Activated CD4-positive, alpha-beta memory T cell treated with anti-CD3 and anti-CD28 coated beads for 36 hours (primary cell): ENCODE results near the gene PYGM. TPM values are rescaled to one million over a fixed set of nuclear protein-coding genes. Genes with fewer than 3 reads are reported as not detected.
"Not testable (repeated sequence)": the region's sequence is repeated elsewhere in the genome, so short reads cannot be mapped to it uniquely, and the experiment has no call there.

Source experiments
- CTCF ChIA-PET: fragments of 350-600 bp; sonication (Branson Sonifier 250); formaldehyde crosslinking; loops from one replicate; lab custom pipeline; 2021; ENCODE audit warnings: antibody characterized with exemption, inconsistent platforms; lab: Charles Lee
- POLR2A ChIA-PET: fragments of 350-600 bp; sonication (Branson Sonifier 250); formaldehyde crosslinking; loops from one replicate; lab custom pipeline; 2021; ENCODE audit warnings: antibody characterized with exemption; lab: Charles Lee
- DNase-seq: peaks from one replicate; pipeline ENCODE4 v3.0.0-alpha.2; 2020
- H3K27ac Mint-ChIP-seq: one replicate; pipeline ENCODE4 v1.8.0; 2021; ENCODE audit warnings: mixed read lengths
- H3K27me3 Mint-ChIP-seq: one replicate; pipeline ENCODE4 v1.8.0; 2021; ENCODE audit warnings: mixed read lengths
- H3K36me3 Mint-ChIP-seq: one replicate; pipeline ENCODE4 v1.8.0; 2021; ENCODE audit warnings: mixed read lengths
- H3K4me1 Mint-ChIP-seq: one replicate; pipeline ENCODE4 v1.8.0; 2021; ENCODE audit warnings: low read depth, mixed read lengths
- H3K4me3 Mint-ChIP-seq: one replicate; pipeline ENCODE4 v1.8.0; 2021; ENCODE audit warnings: mild to moderate bottlenecking, mixed read lengths
- H3K9me3 Mint-ChIP-seq: one replicate; pipeline ENCODE4 v1.8.0; 2021; ENCODE audit warnings: mixed read lengths
- intact Hi-C: fragments of 100-400 bp; cut with micrococcal nuclease; formaldehyde crosslinking; loops from one replicate; pipeline ENCODE4 v1.15.1; 2023
- total RNA-seq, 2 experiments: library from RNA; stranded (reverse); gene quantifications; one replicate each; pipeline ENCODE4 v1.2.3, GENCODE V29; 2021

PYGM gene
- total RNA-seq, 2 experiments from 2014 or later = 0.94 to 1.6 TPM

DNA sequence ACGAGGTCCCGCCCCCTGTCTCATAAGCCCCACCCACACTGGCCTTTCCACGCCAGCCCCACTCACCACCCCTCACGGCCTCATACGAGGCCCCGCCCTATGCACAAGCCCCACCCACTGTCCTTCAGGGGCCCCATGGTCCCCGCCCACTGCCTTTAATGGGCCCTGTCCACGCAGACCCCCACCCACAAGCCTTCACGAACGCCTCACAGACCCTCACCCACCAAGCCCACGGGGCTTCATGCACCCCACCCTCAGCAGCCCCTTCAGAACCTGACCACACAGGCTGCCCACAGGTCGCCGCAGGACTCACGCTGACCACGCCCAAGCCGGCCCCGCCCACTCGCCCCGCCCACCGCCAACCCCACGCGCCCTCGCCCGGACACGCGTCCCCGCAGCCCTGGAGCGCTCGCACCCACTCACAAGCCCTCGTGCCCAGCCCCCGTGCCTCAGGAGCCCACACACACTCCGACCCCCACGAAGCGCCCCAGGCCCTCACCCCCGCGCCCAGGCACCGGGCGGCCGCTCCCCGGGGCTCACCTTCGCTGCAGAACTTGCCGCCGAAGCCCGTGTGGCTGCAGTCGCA lies 47.3 kb downstream of the PYGM start:
- DNase-seq = peak; percentile 17
- H3K4me1 Mint-ChIP-seq = peaks cover 14% of the 10 kb centered on the region
- no peaks in the 10 kb centered on the region for H3K9me3 Mint-ChIP-seq
- ChIA-PET POLR2A (no interaction called here), CTCF (interaction anchor here (1.6 to 1.8 kb wide), 2 partner anchors 24 to 31 kb away, joined by 6 read pairs; partner anchors contain the start of gene RASGRP2)
- H3K36me3 Mint-ChIP-seq = no peaks in the 10 kb centered on the region
- intact Hi-C loops = no loop called here
- no peak overlapping the region for H3K4me3 Mint-ChIP-seq
- no peak overlapping the region for H3K27ac Mint-ChIP-seq
- peaks cover 65% of the 10 kb centered on the region for H3K27me3 Mint-ChIP-seq

- no peak for DNase-seq
- no peaks in the 10 kb centered on the region for H3K36me3 Mint-ChIP-seq
- CTCF ChIA-PET = no interaction called here
- POLR2A ChIA-PET = no interaction called here
- no peaks in the 10 kb centered on the region for H3K9me3 Mint-ChIP-seq
- intact Hi-C loops = no loop called here
- H3K27ac Mint-ChIP-seq = no peak overlapping the region
- H3K4me3 Mint-ChIP-seq = no peak overlapping the region
- peaks cover 63% of the 10 kb centered on the region for H3K27me3 Mint-ChIP-seq
- peaks cover 14% of the 10 kb centered on the region for H3K4me1 Mint-ChIP-seq
Measured at GRCh38 chr11:64711956-64712362, 47.8 kb downstream of the PYGM start.

GRCh38 chr11:64711138-64711955 lies 48.4 kb downstream of the PYGM start:
- DNase-seq = no peak
- H3K4me3 Mint-ChIP-seq = no peak overlapping the region
- no peaks in the 10 kb centered on the region for H3K36me3 Mint-ChIP-seq
- ChIA-PET POLR2A (no interaction called here), CTCF (interaction anchor here (1.3 kb wide), 1 partner anchor 23 kb away, joined by 3 read pairs; no protein-coding TSS in a partner anchor)
- H3K27ac Mint-ChIP-seq = no peak overlapping the region
- intact Hi-C loops = no loop called here
- H3K9me3 Mint-ChIP-seq = no peaks in the 10 kb centered on the region
- peaks cover 14% of the 10 kb centered on the region for H3K4me1 Mint-ChIP-seq
- peaks cover 57% of the 10 kb centered on the region for H3K27me3 Mint-ChIP-seq

GRCh38 chr11:64710418-64711137 lies 49.2 kb downstream of the PYGM start:
- Mint-ChIP-seq H3K4me3 (no peak overlapping the region), H3K27ac (no peak overlapping the region), H3K36me3 (no peaks in the 10 kb centered on the region), H3K9me3 (no peaks in the 10 kb centered on the region), H3K4me1 (peaks cover 14% of the 10 kb centered on the region), H3K27me3 (peaks cover 52% of the 10 kb centered on the region)
- DNase-seq = no peak
- intact Hi-C loops = no loop called here
- CTCF ChIA-PET = interaction anchor here (1.3 kb wide), 1 partner anchor 22 kb away, joined by 3 read pairs; no protein-coding TSS in a partner anchor
- POLR2A ChIA-PET = no interaction called here

DNA sequence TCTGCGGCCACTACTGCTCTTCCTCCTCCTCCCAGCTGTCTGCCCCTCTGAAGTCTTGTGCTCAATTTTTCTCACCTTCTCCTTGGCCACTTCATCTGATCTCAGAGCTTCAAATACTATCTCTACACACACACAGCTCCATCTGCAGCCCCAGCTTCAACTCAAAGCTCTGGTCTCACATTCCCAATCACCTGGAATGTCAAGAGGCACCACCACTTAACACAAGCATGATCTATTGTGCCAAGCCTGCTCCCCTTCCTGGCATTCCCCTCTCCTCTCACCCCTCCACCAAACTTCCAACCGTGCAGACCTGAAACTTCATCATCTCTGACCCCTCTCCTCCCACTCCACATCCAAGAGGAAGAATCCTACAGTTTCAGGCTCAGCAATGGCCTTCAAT lies 54.3 kb downstream of the PYGM start:
- POLR2A ChIA-PET = no interaction called here
- Mint-ChIP-seq H3K4me1 (no peaks in the 10 kb centered on the region), H3K4me3 (no peak overlapping the region), H3K9me3 (no peaks in the 10 kb centered on the region), H3K27me3 (peaks cover 21% of the 10 kb centered on the region), H3K27ac (no peak overlapping the region), H3K36me3 (no peaks in the 10 kb centered on the region)
- intact Hi-C loops = no loop called here
- no peak for DNase-seq
- CTCF ChIA-PET = interaction anchor here (1.0 to 4.2 kb wide), 4 partner anchors 12 to 256 kb away, joined by 6 to 26 read pairs (median 9); no protein-coding TSS in a partner anchor

- DNase-seq = no peak
- no peak overlapping the region for H3K4me3 Mint-ChIP-seq
- peaks cover 9% of the 10 kb centered on the region for H3K27me3 Mint-ChIP-seq
- ChIA-PET CTCF (interaction anchor here (4.2 kb wide), 1 partner anchor 14 kb away, joined by 26 read pairs; no protein-coding TSS in a partner anchor), POLR2A (interaction anchor here (0.8 kb wide), 1 partner anchor 10 kb away, joined by 3 read pairs; no protein-coding TSS in a partner anchor)
- H3K36me3 Mint-ChIP-seq = no peaks in the 10 kb centered on the region
- H3K27ac Mint-ChIP-seq = no peak overlapping the region
- no peaks in the 10 kb centered on the region for H3K4me1 Mint-ChIP-seq
- intact Hi-C loops = no loop called here
- no peaks in the 10 kb centered on the region for H3K9me3 Mint-ChIP-seq
Measured at GRCh38 chr11:64703048-64703447, 56.7 kb downstream of the PYGM start.

DNA sequence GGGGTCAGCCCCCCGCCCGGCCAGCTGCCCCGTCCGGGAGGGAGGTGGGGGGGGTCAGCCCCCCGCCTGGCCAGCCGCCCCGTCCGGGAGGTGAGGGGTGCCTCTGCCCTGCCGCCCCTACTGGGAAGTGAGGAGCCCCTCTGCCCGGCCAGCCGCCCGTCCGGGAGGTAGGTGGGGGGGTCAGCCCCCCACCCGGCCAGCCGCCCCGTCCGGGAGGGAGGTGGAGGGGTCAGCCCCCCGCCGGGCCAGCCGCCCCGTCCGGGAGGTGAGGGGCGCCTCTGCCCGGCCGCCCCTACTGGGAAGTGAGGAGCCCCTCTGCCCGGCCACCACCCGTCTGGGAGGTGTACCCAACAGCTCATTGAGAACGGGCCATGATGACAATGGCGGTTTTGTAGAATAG lies 57.8 kb downstream of the PYGM start:
- DNase-seq, intact Hi-C loops, H3K4me1 Mint-ChIP-seq, H3K27ac Mint-ChIP-seq, H3K4me3 Mint-ChIP-seq, POLR2A ChIA-PET, H3K36me3 Mint-ChIP-seq, CTCF ChIA-PET, H3K9me3 Mint-ChIP-seq, H3K27me3 Mint-ChIP-seq: not testable (repeated sequence)

DNA sequence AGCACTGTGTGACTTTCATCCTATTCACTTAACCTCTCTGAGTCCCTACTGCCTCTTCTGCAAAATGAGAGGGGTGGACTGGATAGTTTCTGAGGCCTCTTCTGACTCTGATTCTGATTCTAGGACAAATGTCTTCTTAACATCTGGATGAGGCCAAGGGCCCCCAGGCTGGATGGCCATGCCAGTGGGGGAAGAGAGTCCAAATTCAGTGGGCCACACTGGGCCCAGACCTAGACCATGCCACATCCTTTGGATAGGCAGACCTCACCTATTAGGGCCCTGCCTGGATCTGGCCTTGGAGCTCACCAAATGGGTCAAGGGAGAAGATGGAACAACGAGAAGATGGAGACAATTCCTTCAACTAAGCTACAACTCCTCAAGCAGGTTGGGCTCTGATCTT lies 61.3 kb downstream of the PYGM start:
- Mint-ChIP-seq H3K36me3 (no peaks in the 10 kb centered on the region), H3K9me3 (no peaks in the 10 kb centered on the region), H3K4me1 (no peaks in the 10 kb centered on the region), H3K27me3 (peaks cover 14% of the 10 kb centered on the region), H3K4me3 (no peak overlapping the region), H3K27ac (no peak overlapping the region)
- CTCF ChIA-PET = interaction anchor here (0.9 to 5.3 kb wide), 2 partner anchors 9 to 249 kb away, joined by 3 to 25 read pairs; no protein-coding TSS in a partner anchor
- DNase-seq = no peak
- POLR2A ChIA-PET = interaction anchor here (1.2 kb wide), 1 partner anchor 9 kb away, joined by 3 read pairs; no protein-coding TSS in a partner anchor
- intact Hi-C loops = no loop called here

DNA sequence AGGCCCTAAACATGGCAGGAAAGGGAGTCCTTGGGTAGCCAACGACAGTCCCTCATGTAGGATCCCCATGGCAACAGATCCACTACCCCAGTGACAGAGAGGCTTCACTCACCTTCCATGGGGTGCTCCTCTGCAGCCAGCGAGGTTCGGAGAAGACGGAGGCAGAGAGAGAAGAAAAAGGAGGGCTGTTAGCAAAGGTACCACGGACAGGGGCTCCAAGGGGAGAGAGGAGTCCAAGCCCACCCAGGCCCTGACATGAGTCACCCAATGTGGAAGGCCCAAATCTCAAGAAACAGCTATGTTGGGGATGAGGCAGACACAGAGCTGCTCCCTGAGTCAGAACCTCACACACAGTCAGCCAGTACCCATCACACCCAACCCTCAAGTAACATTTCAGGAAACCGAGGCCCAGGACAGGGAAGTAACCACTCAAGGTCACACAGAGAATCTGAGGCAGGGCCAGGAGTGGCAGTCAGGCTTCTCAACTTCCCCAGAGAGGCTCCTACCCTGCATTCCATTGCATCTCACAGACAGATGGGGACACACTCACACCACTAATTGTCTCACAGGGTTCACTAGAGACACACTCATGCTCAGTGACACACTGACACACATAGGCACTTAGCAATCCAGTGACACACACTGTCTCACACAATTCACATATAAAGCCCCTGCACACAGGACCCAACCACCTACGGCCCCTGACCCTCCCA lies 62.0 kb downstream of the PYGM start:
- no peak overlapping the region for H3K27ac Mint-ChIP-seq
- no peak for DNase-seq
- ChIA-PET CTCF (interaction anchor here (5.3 kb wide), 1 partner anchor 9 kb away, joined by 25 read pairs; no protein-coding TSS in a partner anchor), POLR2A (no interaction called here)
- H3K9me3 Mint-ChIP-seq = no peaks in the 10 kb centered on the region
- H3K36me3 Mint-ChIP-seq = no peaks in the 10 kb centered on the region
- H3K27me3 Mint-ChIP-seq = peaks cover 16% of the 10 kb centered on the region
- no peak overlapping the region for H3K4me3 Mint-ChIP-seq
- peaks cover 1% of the 10 kb centered on the region for H3K4me1 Mint-ChIP-seq
- intact Hi-C loops = no loop called here
